ENCODE data around the gene RPL13A.
A peak's percentile ranks its signal among the peaks of the same experiment; 100 is the strongest.
"Not testable (repeated sequence)": the region's sequence is repeated elsewhere in the genome, so short reads cannot be mapped to it uniquely, and the experiment has no call there.

RPL13A gene

GRCh38 chr19:49473501-49473867 lies 13.9 kb upstream of the RPL13A start:
- not testable (repeated sequence) for H2BK5ac ChIP-seq (ENCODE audit: low read depth, low read length, poor library complexity, severe bottlenecking); DNase-seq; H3K27me3 ChIP-seq (ENCODE audit: control insufficient read depth in 1 of 2, insufficient read depth in 1 of 2, low read length in 2 of 2); H2AK5ac ChIP-seq (ENCODE audit: low read length, severe bottlenecking); H2BK15ac ChIP-seq (ENCODE audit: low read depth, poor library complexity, severe bottlenecking); H3K27ac ChIP-seq (ENCODE audit: low read length, poor library complexity, severe bottlenecking); H2BK120ac ChIP-seq (ENCODE audit: low read depth, low read length); H2BK12ac ChIP-seq (ENCODE audit: low read length in 2 of 2); H3K23ac ChIP-seq (ENCODE audit: low read length in 2 of 2); H3K9me3 ChIP-seq (ENCODE audit: control insufficient read depth, low read length); H3K79me1 ChIP-seq (replicated peaks; ENCODE audit: low read length, poor library complexity, severe bottlenecking); H4K91ac ChIP-seq (ENCODE audit: low read length)
- Histone ChIP-seq H3K4me3 (ENCODE audit: insufficient read depth in 1 of 2, low read depth in 1 of 2, low read length in 2 of 2) (peak overlapping the region in 1 of 2 experiments; percentile 84), H3K4ac (ENCODE audit: low read depth in 1 of 2, low read length in 2 of 2) (peak overlapping the region in 1 of 2 experiments; percentile 19), H2AFZ (ENCODE audit: low read depth, low read length) (peak overlapping the region; percentile 97), H3K4me2 (ENCODE audit: low read length, poor library complexity, severe bottlenecking) (peak overlapping the region; percentile 81), H3K18ac (ENCODE audit: low read depth in 1 of 2, low read length in 2 of 2) (peak overlapping the region in 1 of 2 experiments; percentile 72), H3K36me3 (ENCODE audit: control insufficient read depth in 1 of 2, insufficient read depth in 2 of 2, low read depth in 1 of 2, low read length in 2 of 2) (peaks cover 0 to 17% of the 10 kb centered on the region in 2 experiments), H3K14ac (ENCODE audit: low read length in 2 of 2) (peak overlapping the region in 1 of 2 experiments; percentile 49), H3K4me1 (ENCODE audit: control insufficient read depth, insufficient read depth, low read depth, low read length) (peaks cover 11% of the 10 kb centered on the region), H3K9ac (ENCODE audit: low read length) (peak overlapping the region; percentile 89), H4K8ac (ENCODE audit: low read length) (peak overlapping the region; percentile 71)
- WGBS = 86% methylated on average over 8 of the region's 9 CpGs

- H3K18ac ChIP-seq (ENCODE audit: low read depth in 1 of 2, low read length in 2 of 2) = peak within 1 kb of the TSS; percentile 65 to 88
Measured at GRCh38 chr19:49473868-49474541, 13.4 kb upstream of the RPL13A start, which contains the start of gene FLT3LG. Gene FLT3LG, plus strand, starts transcription at chr19:49474215. Its CDS starts 425 bp downstream, at chr19:49474640.

GRCh38 chr19:49474542-49474924 lies 12.9 kb upstream of the RPL13A start:
- H4K8ac ChIP-seq (ENCODE audit: low read length) = peak overlapping the region; percentile 96
- no peak overlapping the region for H3K27ac ChIP-seq (ENCODE audit: low read length, poor library complexity, severe bottlenecking)
- no peak overlapping the region for H2BK120ac ChIP-seq (ENCODE audit: low read depth, low read length)
- H3K9ac ChIP-seq (ENCODE audit: low read length) = peak overlapping the region; percentile 89
- no peaks in the 10 kb centered on the region for H3K9me3 ChIP-seq (ENCODE audit: control insufficient read depth, low read length)
- peaks cover 14% of the 10 kb centered on the region for H3K4me1 ChIP-seq (ENCODE audit: control insufficient read depth, insufficient read depth, low read depth, low read length)
- peak overlapping the region in 1 of 2 experiments; percentile 60 for H3K4ac ChIP-seq (ENCODE audit: low read depth in 1 of 2, low read length in 2 of 2)
- peaks cover 0 to 7% of the 10 kb centered on the region in 2 experiments for H3K27me3 ChIP-seq (ENCODE audit: control insufficient read depth in 1 of 2, insufficient read depth in 1 of 2, low read length in 2 of 2)
- H2BK5ac ChIP-seq (ENCODE audit: low read depth, low read length, poor library complexity, severe bottlenecking) = no peak overlapping the region
- peak overlapping the region in 1 of 2 experiments; percentile 84 for H3K4me3 ChIP-seq (ENCODE audit: insufficient read depth in 1 of 2, low read depth in 1 of 2, low read length in 2 of 2)
- H3K4me2 ChIP-seq (ENCODE audit: low read length, poor library complexity, severe bottlenecking) = no peak overlapping the region
- WGBS = 34% methylated on average over 11 of the region's 11 CpGs
- H2BK12ac ChIP-seq (ENCODE audit: low read length in 2 of 2) = peak overlapping the region in 1 of 2 experiments; percentile 37
- no peak overlapping the region for H2AK5ac ChIP-seq (ENCODE audit: low read length, severe bottlenecking)
- peak overlapping the region; percentile 95 for H4K91ac ChIP-seq (ENCODE audit: low read length)
- no peak overlapping the region for H3K23ac ChIP-seq (ENCODE audit: low read length in 2 of 2)
- DNase-seq = no peak
- peak overlapping the region; percentile 4 to 45 for H3K14ac ChIP-seq (ENCODE audit: low read length in 2 of 2)
- peaks cover 0 to 9% of the 10 kb centered on the region in 2 experiments for H3K36me3 ChIP-seq (ENCODE audit: control insufficient read depth in 1 of 2, insufficient read depth in 2 of 2, low read depth in 1 of 2, low read length in 2 of 2)
- H3K18ac ChIP-seq (ENCODE audit: low read depth in 1 of 2, low read length in 2 of 2) = peak overlapping the region; percentile 65 to 88
- H3K79me1 ChIP-seq (replicated peaks; ENCODE audit: low read length, poor library complexity, severe bottlenecking) = no peaks in the 10 kb centered on the region
- H2BK15ac ChIP-seq (ENCODE audit: low read depth, poor library complexity, severe bottlenecking) = no peak overlapping the region
- peak overlapping the region; percentile 46 for H2AFZ ChIP-seq (ENCODE audit: low read depth, low read length)

More at GRCh38 chr19:49473868-49474541, 13.4 kb upstream of the RPL13A start, which contains the start of gene FLT3LG:
- Histone ChIP-seq H4K91ac (ENCODE audit: low read length) (peak within 1 kb of the TSS; percentile 95), H2AFZ (ENCODE audit: low read depth, low read length) (peak within 1 kb of the TSS; percentile 97), H3K27me3 (ENCODE audit: control insufficient read depth in 1 of 2, insufficient read depth in 1 of 2, low read length in 2 of 2) (peaks cover 0 to 7% of the 10 kb centered on the region in 2 experiments), H3K9me3 (ENCODE audit: control insufficient read depth, low read length) (no peaks in the 10 kb centered on the region), H2BK15ac (ENCODE audit: low read depth, poor library complexity, severe bottlenecking) (peak within 1 kb of the TSS; percentile 15), H3K14ac (ENCODE audit: low read length in 2 of 2) (peak within 1 kb of the TSS; percentile 45 to 49), H4K8ac (ENCODE audit: low read length) (peak within 1 kb of the TSS; percentile 96), H3K36me3 (ENCODE audit: control insufficient read depth in 1 of 2, insufficient read depth in 2 of 2, low read depth in 1 of 2, low read length in 2 of 2) (peaks cover 0 to 12% of the 10 kb centered on the region in 2 experiments), H2BK5ac (ENCODE audit: low read depth, low read length, poor library complexity, severe bottlenecking) (no peak within 1 kb of the TSS), H2BK12ac (ENCODE audit: low read length in 2 of 2) (peak within 1 kb of the TSS; percentile 32 to 63), H3K4me1 (ENCODE audit: control insufficient read depth, insufficient read depth, low read depth, low read length) (peaks cover 14% of the 10 kb centered on the region), H3K27ac (ENCODE audit: low read length, poor library complexity, severe bottlenecking) (no peak within 1 kb of the TSS), H3K4me2 (ENCODE audit: low read length, poor library complexity, severe bottlenecking) (peak within 1 kb of the TSS; percentile 81), H3K9ac (ENCODE audit: low read length) (peak within 1 kb of the TSS; percentile 89), H3K4me3 (ENCODE audit: insufficient read depth in 1 of 2, low read depth in 1 of 2, low read length in 2 of 2) (peak within 1 kb of the TSS; percentile 54 to 84), H2BK120ac (ENCODE audit: low read depth, low read length) (no peak within 1 kb of the TSS), H2AK5ac (ENCODE audit: low read length, severe bottlenecking) (no peak within 1 kb of the TSS), H3K79me1 (replicated peaks; ENCODE audit: low read length, poor library complexity, severe bottlenecking) (no peaks in the 10 kb centered on the region), H3K23ac (ENCODE audit: low read length in 2 of 2) (no peak within 1 kb of the TSS), H3K4ac (ENCODE audit: low read depth in 1 of 2, low read length in 2 of 2) (peak within 1 kb of the TSS in 1 of 2 experiments; percentile 60)
- WGBS = 11% methylated on average over 32 of the region's 33 CpGs
- peak; percentile 87 for DNase-seq

GRCh38 chr19:49475191-49475917 lies 12.1 kb upstream of the RPL13A start:
- peak overlapping the region in 1 of 2 experiments; percentile 11 for H3K18ac ChIP-seq (ENCODE audit: low read depth in 1 of 2, low read length in 2 of 2)
- no peak overlapping the region for H2BK15ac ChIP-seq (ENCODE audit: low read depth, poor library complexity, severe bottlenecking)
- no peak overlapping the region for H2BK120ac ChIP-seq (ENCODE audit: low read depth, low read length)
- H3K36me3 ChIP-seq (ENCODE audit: control insufficient read depth in 1 of 2, insufficient read depth in 2 of 2, low read depth in 1 of 2, low read length in 2 of 2) = peaks cover 0 to 1% of the 10 kb centered on the region in 2 experiments
- H3K4me1 ChIP-seq (ENCODE audit: control insufficient read depth, insufficient read depth, low read depth, low read length) = peaks cover 14% of the 10 kb centered on the region
- H3K4me2 ChIP-seq (ENCODE audit: low read length, poor library complexity, severe bottlenecking) = no peak overlapping the region
- no peak overlapping the region for H2AFZ ChIP-seq (ENCODE audit: low read depth, low read length)
- no peak for DNase-seq
- no peak overlapping the region for H2AK5ac ChIP-seq (ENCODE audit: low read length, severe bottlenecking)
- no peak overlapping the region for H4K91ac ChIP-seq (ENCODE audit: low read length)
- H3K79me1 ChIP-seq (replicated peaks; ENCODE audit: low read length, poor library complexity, severe bottlenecking) = no peaks in the 10 kb centered on the region
- H3K4ac ChIP-seq (ENCODE audit: low read depth in 1 of 2, low read length in 2 of 2) = no peak overlapping the region
- peaks cover 0 to 7% of the 10 kb centered on the region in 2 experiments for H3K27me3 ChIP-seq (ENCODE audit: control insufficient read depth in 1 of 2, insufficient read depth in 1 of 2, low read length in 2 of 2)
- H4K8ac ChIP-seq (ENCODE audit: low read length) = no peak overlapping the region
- H2BK5ac ChIP-seq (ENCODE audit: low read depth, low read length, poor library complexity, severe bottlenecking) = no peak overlapping the region
- H3K14ac ChIP-seq (ENCODE audit: low read length in 2 of 2) = no peak overlapping the region
- H3K4me3 ChIP-seq (ENCODE audit: insufficient read depth in 1 of 2, low read depth in 1 of 2, low read length in 2 of 2) = peak overlapping the region in 1 of 2 experiments; percentile 84
- no peaks in the 10 kb centered on the region for H3K9me3 ChIP-seq (ENCODE audit: control insufficient read depth, low read length)
- no peak overlapping the region for H3K27ac ChIP-seq (ENCODE audit: low read length, poor library complexity, severe bottlenecking)
- H3K23ac ChIP-seq (ENCODE audit: low read length in 2 of 2) = no peak overlapping the region
- 81% methylated on average over 12 of the region's 15 CpGs for WGBS
- H2BK12ac ChIP-seq (ENCODE audit: low read length in 2 of 2) = no peak overlapping the region
- peak overlapping the region; percentile 89 for H3K9ac ChIP-seq (ENCODE audit: low read length)
